T-helper 1 cell treated with Interleukin-12 subunit alpha and Interleukin-12 subunit beta and Interleukin-4 antibody, amounts not matched to agents 30 ng/mL and 1 ng/mL, for 36 hours (primary cell): Measurements from ENCODE around the gene CLDN24. TPM values are rescaled to one million over a fixed set of nuclear protein-coding genes. Genes with fewer than 3 reads are reported as not detected.

Source experiments
- intact Hi-C: fragments of 100-400 bp; cut with micrococcal nuclease; formaldehyde crosslinking; loops from one replicate; pipeline ENCODE4 v1.15.1; 2024
- total RNA-seq: library from RNA; stranded (reverse); gene quantifications from 2 replicates; pipeline ENCODE4 v1.2.3, GENCODE V29; 2022

Gene CLDN24
- not detected in 2 replicates for total RNA-seq

DNA sequence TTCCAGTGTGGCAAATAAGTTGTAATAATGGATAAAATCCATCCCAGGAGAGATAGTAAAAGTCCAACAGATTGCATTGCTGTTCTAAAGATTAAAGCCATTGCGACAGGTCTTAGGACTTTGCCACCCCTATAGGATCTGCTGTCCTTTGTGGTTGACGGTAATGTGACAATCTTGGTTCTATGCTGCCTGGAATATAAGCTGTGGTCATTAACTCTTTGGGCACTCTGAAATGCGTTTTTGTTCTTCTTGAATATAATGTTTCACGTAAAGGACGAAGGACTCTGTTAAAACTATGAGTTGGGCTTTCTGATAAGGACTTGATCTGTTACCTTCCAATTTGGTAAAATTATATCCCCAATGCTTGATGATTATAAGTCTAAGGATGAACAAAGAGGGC, at the start of gene CLDN24:
TSS of gene CLDN24 (minus strand) at position 101 of the 400 bp plus-strand sequence. CDS start at position 101, 0 bp downstream.
- intact Hi-C loops, result loop anchor here (5.0 kb wide), 1 partner anchor 75 kb away; no protein-coding TSS in a partner anchor

DNA sequence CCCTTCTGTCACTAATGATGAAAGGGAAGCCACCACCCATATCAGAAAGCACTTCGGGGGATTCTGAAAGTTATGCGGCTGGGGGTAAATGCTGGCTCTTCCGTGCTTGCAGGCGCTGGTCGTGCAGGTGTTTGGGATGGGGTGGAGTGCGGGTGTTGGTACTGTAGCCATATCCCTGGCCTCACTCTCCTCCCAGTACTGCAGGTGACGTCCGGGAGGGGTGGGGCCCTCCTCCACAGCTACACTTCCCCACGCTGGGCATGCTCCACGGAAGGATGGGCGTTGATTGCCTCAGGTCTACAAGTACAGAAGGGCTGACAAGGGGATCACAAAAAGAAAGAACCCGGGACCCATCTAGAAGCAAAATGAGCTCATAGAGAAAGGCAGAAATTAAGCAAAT, 48.6 kb upstream of the CLDN24 start:
- intact Hi-C loops, result no loop called here

DNA sequence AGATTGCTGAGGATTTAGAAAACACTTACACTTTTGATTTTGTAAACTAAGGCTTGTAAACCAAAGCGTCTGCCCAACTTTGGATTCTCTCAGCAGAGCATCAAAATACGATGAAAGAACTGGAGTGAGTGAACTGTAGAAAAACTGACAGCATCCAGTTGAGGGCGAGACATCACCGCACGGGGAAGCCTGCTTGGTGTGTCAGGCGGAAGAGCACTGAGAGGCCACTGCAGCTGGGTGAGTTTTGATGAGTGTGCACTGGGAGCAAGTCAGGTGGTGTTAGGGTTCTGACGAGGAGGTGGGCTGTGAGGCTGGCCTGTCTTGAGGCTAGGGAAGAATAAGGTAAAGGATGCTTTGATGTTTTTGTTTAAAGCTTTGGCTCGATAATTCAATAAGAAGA, 46.8 kb upstream of the CLDN24 start:
- intact Hi-C loops, result no loop called here

DNA sequence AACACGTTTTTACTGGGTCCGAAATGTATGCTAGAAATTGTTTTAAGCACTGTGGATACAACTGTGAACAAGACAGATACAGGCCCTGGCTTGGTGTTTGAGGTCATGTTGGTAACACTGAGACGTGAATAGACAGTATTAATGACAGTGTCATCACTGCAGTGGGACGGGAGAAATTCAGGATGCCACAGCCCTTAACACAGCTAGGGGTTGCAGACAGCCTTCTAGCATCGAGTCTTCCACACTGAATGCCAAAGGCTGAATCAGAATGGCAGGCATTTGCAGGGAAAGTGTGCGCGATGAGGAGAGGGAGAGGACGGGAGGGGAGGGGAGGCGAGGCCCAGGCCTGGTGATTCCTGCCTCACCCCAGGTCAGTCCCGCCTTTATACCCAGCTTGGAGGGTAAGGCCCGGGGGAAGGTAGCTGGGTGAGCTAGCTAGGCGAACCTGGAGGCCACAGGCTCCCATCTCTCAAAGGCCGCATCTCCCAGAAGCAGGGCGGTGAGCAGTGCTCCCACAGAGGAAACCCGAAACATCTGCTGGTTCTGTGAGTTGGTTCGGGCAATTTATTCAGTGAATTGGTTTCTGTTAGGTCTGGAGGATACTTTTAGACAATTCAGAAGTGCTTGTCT, 44.1 kb upstream of the CLDN24 start:
- intact Hi-C loops, result no loop called here

DNA sequence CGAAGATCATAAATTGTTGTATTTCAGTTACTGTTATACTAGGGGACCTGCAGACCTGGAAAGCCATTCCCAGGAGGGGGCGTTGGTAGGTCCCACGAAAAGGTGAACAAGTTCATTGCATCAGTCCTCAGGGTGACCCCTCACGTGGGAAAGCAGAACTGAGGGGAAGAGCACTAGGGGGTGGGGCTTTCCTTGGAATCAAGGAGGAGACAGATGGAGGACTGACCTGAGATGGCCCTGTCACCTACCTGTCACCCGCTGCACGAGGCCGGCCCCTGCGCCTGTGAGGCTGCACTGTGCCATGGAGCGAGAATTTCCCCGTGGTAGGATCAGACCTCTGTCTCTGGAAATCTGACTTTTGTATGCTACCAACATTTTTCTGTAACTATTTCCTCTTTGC, 41.8 kb upstream of the CLDN24 start:
- intact Hi-C loops, result no loop called here

DNA sequence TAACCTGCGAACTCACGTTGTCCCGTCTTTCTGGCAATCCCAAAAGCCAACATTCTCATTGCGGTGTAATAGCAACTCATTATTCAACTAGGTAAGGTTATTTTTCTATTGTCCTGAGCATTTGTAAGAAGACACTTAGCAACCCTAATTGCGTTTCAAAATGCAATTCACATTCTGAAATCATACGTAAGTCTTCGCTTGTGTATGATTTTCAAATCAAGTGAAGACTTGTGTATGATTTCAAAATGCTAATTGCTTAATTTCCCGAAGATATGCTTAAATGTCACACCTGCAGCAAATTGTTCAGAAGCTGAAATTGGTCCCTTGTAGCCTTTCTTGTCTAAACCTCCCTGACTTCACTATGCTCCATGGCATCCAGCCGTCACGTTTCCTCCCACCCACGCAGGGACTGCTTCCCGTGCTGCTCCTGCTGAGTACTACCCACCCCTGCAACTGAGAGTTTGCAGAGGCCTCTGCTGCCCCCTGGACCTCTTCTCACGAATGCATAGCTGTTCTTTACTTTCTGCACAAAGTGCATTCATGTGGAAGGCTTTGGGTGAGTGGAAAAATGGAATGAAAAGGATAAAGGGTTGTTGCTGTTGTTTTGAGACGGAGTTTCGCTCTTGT, 40.8 kb upstream of the CLDN24 start:
- intact Hi-C loops, result no loop called here

DNA sequence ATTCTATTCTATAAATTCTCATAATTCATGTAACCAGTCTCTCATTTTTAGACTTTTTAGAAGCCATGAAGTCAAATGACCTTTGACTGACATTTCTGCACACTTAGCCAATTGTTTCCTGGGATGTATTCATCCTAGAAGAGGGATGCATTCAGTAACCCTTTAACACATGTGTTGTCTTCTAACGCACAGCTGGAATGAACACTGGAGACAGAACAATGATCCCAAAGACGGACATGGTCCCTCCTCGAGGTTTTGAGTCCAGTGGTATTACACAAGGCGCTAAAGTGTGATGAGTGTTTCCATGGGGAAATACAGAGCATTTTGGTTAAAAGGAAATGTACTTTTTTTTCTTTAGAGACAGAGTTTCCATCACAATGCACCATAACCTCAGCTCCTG, 39.8 kb upstream of the CLDN24 start:
- intact Hi-C loops, result no loop called here

DNA sequence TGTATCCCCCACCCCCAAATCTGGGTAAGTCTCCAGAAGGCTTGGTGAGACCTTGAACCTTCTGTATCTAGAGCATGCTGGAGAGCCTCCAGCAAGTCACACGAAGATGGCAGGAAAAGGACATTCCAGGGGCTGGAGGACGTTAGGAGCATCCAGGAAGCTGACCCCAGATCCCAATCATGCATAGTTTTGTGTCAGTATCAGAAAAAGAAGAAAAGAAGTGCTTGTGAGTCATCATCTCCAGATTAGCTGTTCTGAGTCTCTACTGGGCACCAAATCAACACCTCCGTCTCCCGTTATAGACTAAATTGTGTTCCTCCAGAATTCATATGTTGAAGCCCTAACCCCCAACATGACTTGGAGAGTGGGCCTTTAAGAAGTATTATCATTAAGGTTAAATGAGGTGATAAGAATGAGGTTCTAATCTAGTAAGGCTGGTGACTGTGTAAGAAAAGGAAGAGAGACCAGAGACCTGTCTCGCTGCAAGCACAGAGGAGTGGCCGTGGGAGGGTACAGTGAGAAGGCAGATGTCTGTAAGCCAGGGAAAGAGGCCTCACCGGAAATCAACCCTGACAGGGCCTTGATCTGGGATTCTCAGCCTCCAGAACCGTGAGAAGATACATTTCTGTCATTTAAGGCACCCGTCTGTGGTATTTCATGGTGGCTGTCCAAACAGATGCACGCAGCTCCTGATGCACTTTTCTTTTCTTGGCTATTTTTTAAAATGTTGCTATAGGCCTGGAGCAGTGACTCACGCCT, 38.1 kb upstream of the CLDN24 start:
- intact Hi-C loops, result no loop called here

DNA sequence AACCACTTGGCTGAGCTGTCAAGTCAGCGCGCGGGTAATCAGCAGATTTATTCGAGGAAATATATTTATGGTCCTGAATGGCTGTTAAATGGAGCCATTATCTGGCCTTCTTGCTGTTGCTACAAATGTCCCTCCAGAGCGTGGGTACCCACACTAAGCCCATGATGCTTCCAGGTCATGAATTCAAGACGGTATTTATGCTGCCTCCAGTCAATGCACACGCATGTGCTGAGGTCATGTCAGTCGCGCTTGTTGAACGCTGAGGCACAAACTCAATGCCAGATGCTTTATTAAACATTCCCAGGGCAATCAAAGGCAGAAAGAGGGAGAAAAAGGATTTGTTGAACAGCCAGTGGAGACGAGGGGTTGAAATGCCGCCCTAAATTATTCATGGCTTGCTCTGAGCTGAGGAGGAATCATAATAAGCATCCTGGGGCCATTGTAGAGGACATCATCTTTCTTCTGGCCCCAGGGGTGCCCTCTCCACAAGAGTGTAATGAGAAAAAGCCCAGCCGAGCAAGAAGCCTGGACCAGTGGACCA, 36.1 kb upstream of the CLDN24 start:
- intact Hi-C loops, result no loop called here

DNA sequence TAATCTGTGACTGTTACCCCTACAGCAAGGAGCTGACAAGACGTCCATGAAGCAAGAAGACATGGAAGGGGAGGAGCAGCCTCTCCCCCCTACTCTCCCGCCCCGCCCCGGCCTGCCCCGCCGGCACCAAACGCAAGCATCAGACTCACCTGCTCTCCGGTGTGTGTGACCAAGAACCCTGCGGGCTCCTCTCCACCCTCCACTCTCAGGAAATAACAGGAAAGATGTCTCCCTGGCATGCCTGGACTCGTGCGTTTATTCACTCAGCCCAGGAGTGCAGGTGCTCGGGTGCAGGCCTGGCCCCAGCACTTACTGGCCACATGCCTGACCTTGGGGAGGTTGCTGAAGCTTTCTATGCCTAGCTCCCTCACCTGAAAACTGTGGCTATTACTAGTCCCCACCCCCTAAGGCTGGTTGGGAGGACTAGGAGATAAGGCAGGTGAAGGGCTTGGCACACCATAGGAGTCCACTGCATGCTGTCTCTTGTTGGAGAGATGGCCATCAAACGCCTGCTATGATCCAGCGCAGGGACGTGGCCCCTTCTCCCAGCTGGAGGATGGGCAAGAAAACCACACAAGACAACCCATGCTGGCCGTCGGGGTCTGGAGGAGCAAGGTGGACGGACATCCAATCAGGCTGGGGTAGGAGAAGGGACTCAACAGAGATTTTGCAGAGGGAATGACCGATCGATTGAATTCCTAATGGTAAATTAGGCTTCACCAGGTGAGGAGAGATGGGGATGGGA, 34.9 kb upstream of the CLDN24 start:
- intact Hi-C loops, result no loop called here

DNA sequence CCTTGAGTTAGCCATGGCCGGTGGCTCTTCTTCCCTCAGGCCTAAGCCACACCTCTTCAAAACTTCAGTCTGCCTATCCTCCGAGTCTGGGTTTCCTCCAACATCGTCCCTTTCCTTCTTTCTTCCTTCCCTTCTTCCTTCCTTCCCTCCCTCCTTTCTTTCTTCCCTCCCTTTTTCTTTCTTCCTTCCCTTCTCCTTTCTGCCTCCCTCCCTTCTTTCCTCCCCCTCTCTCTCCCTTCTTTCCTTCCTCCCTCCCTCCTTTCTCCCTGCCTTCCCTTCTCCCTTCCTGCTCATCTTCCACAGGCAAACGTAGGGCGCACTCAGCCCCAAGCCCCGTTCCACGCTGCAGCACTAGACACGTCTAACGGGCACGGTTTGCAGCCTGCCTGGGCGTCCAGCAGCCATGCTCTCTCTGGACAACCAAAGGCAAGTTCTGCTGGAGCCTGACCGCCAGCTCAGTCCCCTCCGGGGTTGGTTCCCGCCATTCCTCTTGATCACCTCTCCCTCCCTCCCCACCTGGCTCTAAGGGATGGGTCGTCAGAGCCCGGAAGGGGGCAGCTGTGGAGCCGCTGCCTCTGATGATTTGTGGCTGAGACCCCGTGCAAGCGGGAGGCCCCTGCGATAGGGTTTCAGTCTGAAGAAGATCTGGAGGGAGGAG, 34.1 kb upstream of the CLDN24 start:
- intact Hi-C loops, result no loop called here

DNA sequence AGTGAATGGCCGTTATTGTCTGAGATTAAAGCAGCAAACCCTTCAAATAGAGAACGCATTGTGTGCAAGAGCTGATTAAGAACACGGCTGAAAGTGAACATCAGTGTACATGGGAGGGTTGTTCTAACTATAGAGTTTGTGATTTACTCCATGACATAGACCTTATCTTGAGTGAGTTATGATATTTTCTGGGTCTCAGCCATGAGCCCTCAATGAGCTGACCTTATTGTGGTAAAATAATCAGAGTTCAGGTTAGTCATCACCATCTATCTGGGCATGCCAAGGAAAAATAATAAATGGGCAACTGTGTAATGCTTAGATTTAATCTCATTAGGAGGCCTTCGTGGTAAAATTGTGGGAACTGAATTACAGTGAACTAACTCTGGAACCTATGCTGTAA, 33.2 kb upstream of the CLDN24 start:
- intact Hi-C loops, result no loop called here

DNA sequence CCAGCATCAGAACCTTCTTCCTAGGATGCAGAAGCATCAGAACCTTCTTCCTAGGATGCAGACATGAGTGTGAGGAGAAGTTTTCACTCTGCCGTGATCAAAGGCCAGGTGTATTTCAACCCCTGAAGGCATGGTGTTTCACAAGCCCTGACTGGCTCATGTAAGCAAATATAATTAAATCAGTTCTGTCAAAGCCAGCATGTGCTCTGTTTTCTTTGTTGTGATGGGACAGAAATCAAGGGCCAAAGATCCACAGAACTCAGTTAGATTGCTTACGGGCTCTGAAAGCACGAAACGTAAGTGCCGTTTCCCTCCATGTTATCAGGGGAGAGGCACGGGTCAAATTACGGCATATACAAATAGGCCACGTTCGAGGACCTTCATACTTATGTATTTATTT, 32.0 kb upstream of the CLDN24 start:
- intact Hi-C loops, result no loop called here

DNA sequence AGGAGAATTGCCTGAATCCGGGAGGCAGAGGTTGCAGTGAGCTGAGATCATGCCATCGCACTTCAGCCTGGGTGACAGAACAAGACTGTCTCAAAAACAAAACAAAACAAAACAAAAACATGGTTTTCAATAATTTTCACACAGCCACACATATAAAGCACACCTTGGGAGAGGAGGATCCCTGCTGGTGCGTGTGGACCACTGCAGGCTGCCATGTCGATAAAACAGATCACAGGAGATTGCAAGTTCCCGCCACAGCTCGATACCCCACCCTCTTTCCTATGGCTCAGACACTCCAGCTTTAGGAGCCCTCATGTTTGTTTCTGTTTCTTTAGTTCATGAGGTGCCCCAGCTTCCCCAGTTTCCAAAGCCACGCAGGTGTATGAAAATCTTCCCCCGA, 31.3 kb upstream of the CLDN24 start:
- intact Hi-C loops, result no loop called here

DNA sequence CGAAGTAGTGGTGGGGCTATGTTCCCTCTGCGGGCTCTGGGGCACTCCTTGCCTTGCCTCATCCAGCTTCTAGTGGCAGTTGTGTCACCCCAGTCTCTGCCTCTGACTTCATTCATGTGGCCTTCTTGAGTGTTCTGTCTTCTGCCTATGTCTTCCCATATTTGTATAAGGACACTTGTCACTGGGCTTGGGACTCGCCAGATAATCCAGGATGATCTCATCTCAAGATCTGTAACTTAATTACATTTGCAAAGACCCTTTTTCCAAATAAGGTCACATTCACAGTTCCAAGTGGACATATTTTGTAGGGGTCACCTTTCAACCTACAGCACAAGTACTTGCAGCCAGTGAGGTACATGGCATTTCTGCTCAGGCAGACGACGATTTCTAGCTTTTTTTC, 30.3 kb upstream of the CLDN24 start:
- intact Hi-C loops, result no loop called here

DNA sequence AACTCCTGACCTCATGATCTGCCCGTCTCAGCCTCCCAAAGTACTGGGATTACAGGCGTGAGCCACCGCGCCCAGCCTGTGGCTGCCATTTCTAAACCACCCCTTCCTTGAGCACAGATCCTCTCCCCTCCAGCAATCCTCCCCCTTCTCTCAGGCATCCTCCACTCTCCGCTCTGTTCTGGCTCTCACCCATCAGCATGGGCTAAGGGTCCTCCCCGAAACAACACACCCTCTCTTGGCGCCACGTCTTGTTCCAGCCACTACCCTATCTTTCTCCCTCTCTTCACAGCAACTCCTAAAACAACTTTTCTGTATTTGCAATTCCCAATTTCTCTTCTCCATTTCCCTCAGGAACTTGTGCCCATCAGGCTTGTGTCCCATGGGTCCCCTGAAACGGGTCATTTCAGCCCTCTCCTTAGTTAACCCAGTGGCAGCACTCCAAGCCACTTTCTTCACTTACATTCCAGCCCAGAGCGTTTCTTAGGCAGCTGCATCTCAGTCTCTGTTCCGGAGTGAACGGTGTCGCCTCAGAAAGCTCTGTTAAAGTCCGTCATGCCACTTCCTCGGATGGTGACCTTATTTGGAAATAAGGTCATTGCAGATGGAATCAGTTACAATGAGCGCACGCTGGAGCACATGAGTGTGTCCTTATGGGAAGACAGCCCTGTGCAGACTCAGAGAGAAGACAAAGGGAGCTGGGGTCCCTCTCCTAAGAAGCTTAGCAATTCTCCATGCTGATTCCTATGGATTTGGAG, 28.3 kb upstream of the CLDN24 start:
- intact Hi-C loops, result no loop called here

DNA sequence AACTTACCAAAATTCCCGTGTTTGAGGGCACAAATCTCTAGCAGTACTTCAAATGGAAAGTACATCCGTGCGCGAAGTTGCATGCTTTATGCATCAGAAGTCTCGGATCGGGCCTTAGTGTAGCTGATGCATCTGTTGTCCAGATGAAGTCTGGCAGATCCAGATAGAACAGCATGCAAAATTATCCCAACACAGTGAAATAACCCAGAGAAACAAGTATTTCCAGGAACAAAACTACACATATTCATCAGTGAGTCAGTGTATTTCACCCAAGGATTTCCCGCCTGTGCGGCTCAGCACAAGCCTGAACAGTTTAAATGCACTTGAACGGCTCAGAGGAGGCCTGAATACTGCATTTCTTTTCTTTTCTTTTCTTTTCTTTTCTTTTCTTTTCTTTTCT, 27.4 kb upstream of the CLDN24 start:
- intact Hi-C loops, result no loop called here

DNA sequence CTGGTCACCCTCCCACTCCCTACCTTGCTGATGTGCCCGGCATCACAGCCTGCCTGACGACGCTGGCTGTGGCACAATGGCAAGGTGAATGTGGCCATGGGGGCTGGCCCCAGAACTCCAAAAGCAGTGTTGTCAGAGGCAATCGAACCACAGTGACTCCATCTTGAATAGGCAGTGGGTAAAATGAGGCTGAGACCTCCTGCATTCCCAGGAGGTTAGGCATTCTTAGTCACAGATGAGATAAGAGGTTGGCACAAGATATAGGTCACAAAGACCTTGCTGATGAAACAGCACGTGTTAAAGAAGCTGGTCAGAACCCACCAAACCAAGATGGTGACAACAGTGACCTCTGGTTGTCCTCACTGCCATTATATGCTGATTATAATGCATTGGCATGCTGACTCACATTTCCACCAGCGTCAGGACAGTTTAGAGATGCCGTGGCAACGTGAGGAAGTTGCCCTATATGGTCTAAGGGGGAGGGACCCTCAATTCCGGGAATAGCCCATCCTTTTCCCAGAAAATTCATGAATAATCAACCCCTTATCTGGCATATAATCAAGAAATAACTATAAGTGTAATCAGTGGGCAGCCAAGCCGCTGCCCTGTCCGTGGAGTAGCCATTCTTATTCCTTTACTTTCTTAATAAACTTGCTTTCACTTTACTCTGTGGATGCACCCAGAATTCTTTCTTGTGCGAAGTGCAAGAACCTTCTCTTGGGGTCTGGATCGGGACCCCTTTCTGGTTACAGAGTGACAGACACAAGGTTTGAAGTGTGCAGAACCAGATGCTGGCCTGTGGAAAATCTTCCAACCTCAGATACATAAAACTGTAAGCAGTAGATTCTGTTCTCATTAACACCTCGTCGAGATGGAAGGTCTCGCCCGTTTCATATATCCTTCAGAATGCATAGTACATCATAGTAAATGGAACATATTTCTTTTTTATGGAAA, 26.8 kb upstream of the CLDN24 start:
- intact Hi-C loops, result no loop called here

DNA sequence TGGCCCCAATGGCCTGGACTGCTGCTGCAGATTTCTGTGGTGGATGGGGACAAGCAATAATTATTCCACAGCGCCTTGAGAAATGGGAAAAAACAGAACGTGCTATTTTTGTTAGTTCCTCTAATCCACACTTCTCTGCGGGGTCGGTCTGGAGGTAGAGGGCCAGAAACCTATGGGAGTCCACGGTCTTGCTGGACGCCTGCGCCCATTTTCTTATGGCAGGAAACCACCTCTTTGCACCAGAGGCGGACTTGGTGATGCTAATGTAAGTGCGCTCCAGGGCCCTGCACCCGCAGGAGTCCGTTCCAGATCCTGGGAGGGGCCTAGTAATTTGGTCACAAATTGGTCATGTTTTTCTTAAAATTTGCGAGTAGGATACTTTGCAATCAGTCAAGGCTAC, 25.9 kb upstream of the CLDN24 start:
- intact Hi-C loops, result no loop called here
